H1 (cell line): ENCODE results near the gene SLC66A2. TPM values are rescaled to one million over a fixed set of nuclear protein-coding genes. Genes with fewer than 3 reads are reported as not detected.

Experiments
- CTCF ChIA-PET: fragments of 300-600 bp; sonication (Branson Sonifier 250); formaldehyde crosslinking; loops from one replicate; lab custom pipeline; 2021; ENCODE audit not compliant: partially characterized antibody; lab: Charles Lee
- POLR2A ChIA-PET: fragments of 300-600 bp; sonication (Branson Sonifier 250); formaldehyde crosslinking; loops from one replicate; lab custom pipeline; 2021; ENCODE audit warnings: inconsistent platforms; ENCODE audit not compliant: partially characterized antibody; lab: Charles Lee
- DNase-seq, 2 experiments: peaks; one replicate each; pipeline versions ENCODE4 v3.0.0 to v3.0.0-alpha.2; 2010 to 2022; ENCODE audit warnings: low spot score in 2 of 2, low read depth in 1 of 2, mixed read lengths in 1 of 2
- FAIRE-seq: peaks from 2 replicates; lab custom pipeline; 2011; peaks lifted over from hg19 to GRCh38; lab: Jason Lieb, UNC
- H2AFZ ChIP-seq: 2 replicates; pipeline ENCODE4 v1.8.1; 2012; ENCODE audit warnings: low read length, inconsistent platforms
- H2AK5ac ChIP-seq: 2 replicates; pipeline ENCODE4 v1.6.1; 2013; ENCODE audit warnings: low read depth, low read length
- H2BK120ac ChIP-seq: replicated peaks from 2 replicates; pipeline ENCODE3; 2013; ENCODE audit warnings: low read depth, low read length, inconsistent platforms
- H2BK12ac ChIP-seq: 2 replicates; pipeline ENCODE4 v1.6.1; 2013; ENCODE audit warnings: low read depth, low read length
- H2BK15ac ChIP-seq: 2 replicates; pipeline ENCODE4 v1.6.1; 2013; ENCODE audit warnings: low read length
- H2BK20ac ChIP-seq: 2 replicates; pipeline ENCODE4 v1.6.1; 2013; ENCODE audit warnings: low read length
- H2BK5ac ChIP-seq: 2 replicates; pipeline ENCODE4 v1.6.1; 2013; ENCODE audit warnings: low read depth, low read length
- H3K14ac ChIP-seq: 2 replicates; pipeline ENCODE4 v1.6.1; 2013; ENCODE audit warnings: inconsistent platforms; ENCODE audit not compliant: insufficient read length
- H3K18ac ChIP-seq: 2 replicates; pipeline ENCODE4 v1.6.1; 2013; ENCODE audit warnings: low read length; ENCODE audit errors: extremely low read depth
- H3K23ac ChIP-seq: 2 replicates; pipeline ENCODE4 v1.6.1; 2013; ENCODE audit warnings: inconsistent platforms; ENCODE audit not compliant: insufficient read length
- H3K23me2 ChIP-seq: 2 replicates; pipeline ENCODE4 v1.6.1; 2013; ENCODE audit warnings: low read depth, low read length
- H3K27ac ChIP-seq: 2 replicates; pipeline ENCODE4 v1.6.1; 2011; ENCODE audit warnings: low read depth, low read length, inconsistent platforms
- H3K27me3 ChIP-seq, 4 experiments: replicated peaks in 1 of 4; 1 replicate in 1 of 4; 2 replicates in 3 of 4; pipeline versions ENCODE4 v1.6.1 to v1.8.1; 2011 to 2013; ENCODE audit warnings: low read length in 3 of 4, mild to moderate bottlenecking in 3 of 4, inconsistent platforms in 2 of 4, mixed read lengths in 2 of 4, moderate library complexity in 1 of 4; ENCODE audit not compliant: control insufficient read depth in 3 of 4, insufficient read depth in 3 of 4; ENCODE audit errors: extremely low read depth in 1 of 4
- H3K36me3 ChIP-seq, 4 experiments: 2 replicates each; pipeline versions ENCODE4 v1.6.1 to v1.8.1; 2011 to 2013; ENCODE audit warnings: mild to moderate bottlenecking in 4 of 4, low read length in 3 of 4, moderate library complexity in 2 of 4, control low read depth in 1 of 4, inconsistent platforms in 1 of 4; ENCODE audit not compliant: insufficient read depth in 4 of 4, control insufficient read depth in 2 of 4
- H3K4ac ChIP-seq: replicated peaks from 2 replicates; pipeline ENCODE3; 2013; ENCODE audit warnings: low read length, low read depth, mixed read lengths, inconsistent platforms; ENCODE audit not compliant: insufficient read length
- H3K4me1 ChIP-seq, 4 experiments: replicated peaks in 1 of 4; 1 replicate in 1 of 4; 2 replicates in 3 of 4; pipeline versions ENCODE4 v1.6.1 to v1.8.1; 2011 to 2013; ENCODE audit warnings: low read length in 3 of 4, inconsistent platforms in 2 of 4, mixed read lengths in 1 of 4; ENCODE audit not compliant: insufficient read depth in 4 of 4, control insufficient read depth in 3 of 4
- H3K4me2 ChIP-seq, 2 experiments: 2 replicates each; pipeline versions ENCODE4 v1.6.1 to v1.8.1; 2011 to 2013; ENCODE audit warnings: low read depth in 2 of 2, low read length in 2 of 2, control low read depth in 1 of 2, inconsistent platforms in 1 of 2, mild to moderate bottlenecking in 1 of 2; ENCODE audit not compliant: insufficient read depth in 1 of 2
- H3K4me3 ChIP-seq, 4 experiments: fragments of 200-600, 300-600 bp in 1 of 4; sonication (generic), shearing (Covaris generic), sonication (Bioruptor Twin) in 1 of 4; 2 replicates each; pipeline versions ENCODE4 v1.5.1 to v1.8.1; 2011 to 2016; ENCODE audit warnings: low read length in 4 of 4, low read depth in 3 of 4, control low read depth in 2 of 4, inconsistent platforms in 2 of 4, mild to moderate bottlenecking in 2 of 4, mixed read lengths in 1 of 4, moderate library complexity in 1 of 4; ENCODE audit not compliant: insufficient read depth in 2 of 4; ENCODE audit errors: extremely low read depth in 1 of 4
- H3K56ac ChIP-seq: replicated peaks from 2 replicates; pipeline ENCODE3; 2013; ENCODE audit warnings: low read depth, mild to moderate bottlenecking, mixed read lengths, low read length, inconsistent platforms; ENCODE audit not compliant: insufficient read length
- H3K79me1 ChIP-seq: 2 replicates; pipeline ENCODE4 v1.6.1; 2013; ENCODE audit warnings: low read depth, low read length, control low read depth
- H3K79me2 ChIP-seq, 2 experiments: 2 replicates each; pipeline versions ENCODE4 v1.6.1 to v1.8.1; 2012 to 2013; ENCODE audit warnings: low read length in 2 of 2, mild to moderate bottlenecking in 2 of 2, inconsistent platforms in 1 of 2; ENCODE audit not compliant: insufficient read depth in 2 of 2, control insufficient read depth in 1 of 2
- H3K9ac ChIP-seq, 4 experiments: replicated peaks in 1 of 4; 1 replicate in 1 of 4; 2 replicates in 3 of 4; pipeline versions ENCODE4 v1.6.1 to v1.8.1; 2011 to 2013; ENCODE audit warnings: low read depth in 3 of 4, low read length in 3 of 4, control low read depth in 2 of 4, mild to moderate bottlenecking in 2 of 4, moderate library complexity in 2 of 4, inconsistent platforms in 1 of 4; ENCODE audit errors: extremely low read depth in 1 of 4
- H3K9me3 ChIP-seq, 2 experiments: 2 replicates each; pipeline versions ENCODE4 v1.6.1 to v1.8.1; 2012 to 2013; ENCODE audit warnings: mild to moderate bottlenecking in 2 of 2, moderate library complexity in 2 of 2, control low read depth in 1 of 2, inconsistent platforms in 1 of 2, low read depth in 1 of 2, low read length in 1 of 2, mixed read lengths in 1 of 2; ENCODE audit not compliant: insufficient read depth in 2 of 2
- H4K20me1 ChIP-seq, 2 experiments: replicated peaks in 1 of 2; 2 replicates each; pipeline versions ENCODE3 to v1.8.1; 2011 to 2013; ENCODE audit warnings: inconsistent platforms in 2 of 2, low read length in 2 of 2, mild to moderate bottlenecking in 1 of 2; ENCODE audit not compliant: insufficient read depth in 2 of 2, control insufficient read depth in 1 of 2
- H4K5ac ChIP-seq: 2 replicates; pipeline ENCODE4 v1.6.1; 2013; ENCODE audit warnings: low read length, low read depth, mixed read lengths, inconsistent platforms; ENCODE audit not compliant: insufficient read length
- H4K8ac ChIP-seq: 2 replicates; pipeline ENCODE4 v1.8.0; 2013; ENCODE audit warnings: mild to moderate bottlenecking, moderate library complexity, low read length, inconsistent platforms; ENCODE audit not compliant: insufficient read depth; ENCODE audit errors: extremely low read depth
- H4K91ac ChIP-seq: replicated peaks from 2 replicates; pipeline ENCODE3; 2013; ENCODE audit warnings: low read length, mixed read lengths, inconsistent platforms; ENCODE audit not compliant: insufficient read length
- MAX ChIP-seq: IDR thresholded peaks from 2 replicates; pipeline ENCODE4 v1.6.1; 2012; ENCODE audit warnings: inconsistent platforms
- RNF2 ChIP-seq: fragments of 200-900, 300-1000 bp; sonication (generic); IDR thresholded peaks from 2 replicates; pipeline ENCODE4 v1.7.1; 2016; ENCODE audit warnings: borderline replicate concordance, low read depth, mild to moderate bottlenecking, antibody characterized with exemption, low read length; ENCODE audit not compliant: poor library complexity, severe bottlenecking; ENCODE audit errors: missing control alignments
- WGBS, 2 experiments: shearing (Covaris generic) in 1 of 2; methylation state at CpG; one replicate each; pipeline versions ENCODE4 v1.1.6 to v1.1.7; 2013 to 2015; ENCODE audit warnings: low lambda C conversion rate in 2 of 2, mixed read lengths in 2 of 2, inconsistent platforms in 1 of 2, low coverage in 1 of 2, missing lambda C conversion rate in 1 of 2; ENCODE audit not compliant: insufficient replicate concordance in 2 of 2, insufficient coverage in 1 of 2, insufficient read length in 1 of 2; ENCODE audit errors: extremely low coverage in 1 of 2, missing lambda C conversion rate in 1 of 2; 5-methylcytosine and 5-hydroxymethylcytosine counted together
- polyA plus RNA-seq, 7 experiments: library from polyadenylated mRNA; depleted of rRNA in 3 of 7; stranded (reverse) in 5 of 7; unstranded in 2 of 7; fragments of >200 nt in 5 of 7; fragments of 200-250 nt in 2 of 7; gene quantifications; 1 replicate in 5 of 7; 2 replicates in 1 of 7; 4 replicates in 1 of 7; pipeline versions ENCODE4 v1.2.1 to v1.2.3, GENCODE V29; 2011 to 2013; ENCODE audit warnings: missing spikeins in 2 of 7, mixed read lengths in 2 of 7
- total RNA-seq: library from RNA; stranded (reverse); fragmentation: NEBNext Ultra II Directional; extraction: Animal tissue kit (Norgen Biotek cat#: 25700); gene quantifications from 2 replicates; pipeline ENCODE4 v1.2.1, GENCODE V29; 2021

Gene SLC66A2
- total and polyA plus RNA-seq, 2 of the 8 experiments (the other 6 are each of a cell fraction or from before 2014, with no cell fraction given): 15.0 to 18.9 TPM

GRCh38 chr18:79898952-79899608 lies 52.4 kb downstream of the SLC66A2 start:
- CTCF ChIA-PET: interaction anchor here (1.2 kb wide), 1 partner anchor 8 kb away, joined by 3 read pairs; no protein-coding TSS in a partner anchor
- no peak overlapping the region for H4K5ac ChIP-seq
- H3K4ac ChIP-seq: no peak overlapping the region
- H2BK120ac ChIP-seq: no peak overlapping the region
- no peak overlapping the region for H3K18ac ChIP-seq
- no peak overlapping the region for H2BK12ac ChIP-seq
- POLR2A ChIA-PET: interaction anchor here (1.2 kb wide), 1 partner anchor 12 kb away, joined by 3 read pairs; no protein-coding TSS in a partner anchor
- H3K27me3 ChIP-seq: peaks cover 0 to 2% (median 0%) of the 10 kb centered on the region in 4 experiments; a peak in 1 of 7 replicates
- H3K23ac ChIP-seq: no peak overlapping the region
- no peak overlapping the region for H4K8ac ChIP-seq
- H3K79me1 ChIP-seq: no peaks in the 10 kb centered on the region
- no peaks in the 10 kb centered on the region for H3K4me1 ChIP-seq
- H4K20me1 ChIP-seq: no peaks in the 10 kb centered on the region
- H3K79me2 ChIP-seq: no peaks in the 10 kb centered on the region
- no peak overlapping the region for H3K27ac ChIP-seq
- H3K14ac ChIP-seq: no peak overlapping the region
- no peak overlapping the region for H3K56ac ChIP-seq
- H4K91ac ChIP-seq: no peak overlapping the region
- no peak overlapping the region for H3K4me3 ChIP-seq
- H2AK5ac ChIP-seq: no peak overlapping the region
- TF ChIP-seq RNF2: no peak
- TF ChIP-seq MAX: 0 out of 2 replicates have a peak, but pooled peaks have one; percentile 36
- TF ChIP-seq, all 59 proteins: peak for 1
- Histone ChIP-seq H3K4me2 (no peak overlapping the region), H3K23me2 (no peaks in the 10 kb centered on the region), H3K9ac (no peak overlapping the region), H2BK20ac (no peak overlapping the region), H2AFZ (no peak overlapping the region), H2BK15ac (no peak overlapping the region), H3K36me3 (peaks cover 0 to 25% (median 0%) of the 10 kb centered on the region in 4 experiments; a peak in 3 of 8 replicates), H3K9me3 (peaks cover 45 to 80% of the 10 kb centered on the region in 2 experiments), H2BK5ac (no peak overlapping the region)
- 94% methylated on average over 50 of the region's 70 CpGs; no CpG with 5 or more reads in 1 of the 2 experiments for WGBS, 2 experiments
- FAIRE-seq: no peak
- DNase-seq: peak in 1 of 2 experiments; percentile 37
